ENCODE measurements around the gene MICAL2. TPM values are rescaled to one million over a fixed set of nuclear protein-coding genes. Genes with fewer than 3 reads are reported as not detected.

The MICAL2 gene
- total and polyA plus RNA-seq, 3 donors from 2014 or later = 224 to 461 (median 401) TPM

DNA sequence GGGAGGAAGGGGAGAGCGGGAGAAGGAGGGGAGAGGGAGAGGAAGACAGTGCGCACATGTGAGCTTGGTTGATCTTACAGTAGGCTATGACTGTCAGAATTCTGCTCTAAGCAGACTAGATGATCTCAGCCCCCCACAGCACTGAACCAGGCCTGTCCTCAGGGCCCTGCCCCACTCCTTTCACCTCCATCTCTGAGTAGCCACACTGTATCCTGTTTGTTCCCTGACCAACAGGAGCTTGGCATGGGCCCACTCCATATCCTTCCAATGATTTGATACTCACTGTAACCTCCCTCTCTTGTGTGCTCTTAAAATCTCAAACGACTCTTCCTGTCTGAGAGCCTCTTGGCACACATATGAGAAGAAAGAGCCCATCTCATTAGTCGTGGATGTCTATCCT, 180.9 kb downstream of the MICAL2 start:
- no peak for DNase-seq
- H3K27ac ChIP-seq = no peak overlapping the region
- intact Hi-C loops (cut with DNase I; ENCODE audit: low total_unique reads) = no loop called here
- H3K4me3 ChIP-seq = no peak overlapping the region
- 70 to 74% methylated on average over 4 of the region's 4 CpGs for WGBS, 2 donors
- no peaks in the 10 kb centered on the region for H3K9me3 ChIP-seq
- no peaks in the 10 kb centered on the region for H3K27me3 ChIP-seq
- TF ChIP-seq, protein P1, sequence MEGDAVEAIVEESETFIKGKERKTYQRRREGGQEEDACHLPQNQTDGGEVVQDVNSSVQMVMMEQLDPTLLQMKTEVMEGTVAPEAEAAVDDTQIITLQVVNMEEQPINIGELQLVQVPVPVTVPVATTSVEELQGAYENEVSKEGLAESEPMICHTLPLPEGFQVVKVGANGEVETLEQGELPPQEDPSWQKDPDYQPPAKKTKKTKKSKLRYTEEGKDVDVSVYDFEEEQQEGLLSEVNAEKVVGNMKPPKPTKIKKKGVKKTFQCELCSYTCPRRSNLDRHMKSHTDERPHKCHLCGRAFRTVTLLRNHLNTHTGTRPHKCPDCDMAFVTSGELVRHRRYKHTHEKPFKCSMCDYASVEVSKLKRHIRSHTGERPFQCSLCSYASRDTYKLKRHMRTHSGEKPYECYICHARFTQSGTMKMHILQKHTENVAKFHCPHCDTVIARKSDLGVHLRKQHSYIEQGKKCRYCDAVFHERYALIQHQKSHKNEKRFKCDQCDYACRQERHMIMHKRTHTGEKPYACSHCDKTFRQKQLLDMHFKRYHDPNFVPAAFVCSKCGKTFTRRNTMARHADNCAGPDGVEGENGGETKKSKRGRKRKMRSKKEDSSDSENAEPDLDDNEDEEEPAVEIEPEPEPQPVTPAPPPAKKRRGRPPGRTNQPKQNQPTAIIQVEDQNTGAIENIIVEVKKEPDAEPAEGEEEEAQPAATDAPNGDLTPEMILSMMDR (IDR thresholded peaks at IDR 0.05) = no peak
- no peak for TF ChIP-seq POLR2A (IDR thresholded peaks at IDR 0.05)
- H3K36me3 ChIP-seq (ENCODE audit: low read depth, missing control alignments) = no peaks in the 10 kb centered on the region
- H3K4me1 ChIP-seq = peaks cover 11% of the 10 kb centered on the region

DNA sequence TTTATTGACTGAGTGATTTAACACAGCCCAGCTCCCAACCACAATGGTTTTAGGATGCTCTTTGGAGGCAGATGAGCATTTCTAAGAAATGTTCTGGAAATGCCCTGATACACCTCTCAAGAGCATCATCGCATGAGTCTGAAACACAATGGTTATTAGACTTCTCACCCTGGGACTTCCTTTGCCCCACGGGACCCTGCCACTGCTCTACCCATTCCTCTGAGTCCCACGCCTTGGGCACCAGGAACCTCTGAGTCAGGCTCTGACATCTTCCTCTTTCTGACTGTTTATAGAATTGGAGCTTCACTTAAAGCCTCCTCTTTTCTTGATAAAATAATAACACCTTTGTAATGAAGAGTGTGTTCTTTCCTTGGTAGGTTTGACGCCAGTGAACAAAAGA, 181.4 kb downstream of the MICAL2 start:
- H3K4me3 ChIP-seq = no peak overlapping the region
- H3K27me3 ChIP-seq = no peaks in the 10 kb centered on the region
- TF ChIP-seq, protein P1 (IDR thresholded peaks at IDR 0.05) = no peak
- no peak for TF ChIP-seq POLR2A (IDR thresholded peaks at IDR 0.05)
- 91 to 97% methylated on average over 4 of the region's 4 CpGs for WGBS, 2 donors
- intact Hi-C loops (cut with DNase I; ENCODE audit: low total_unique reads) = no loop called here
- no peak overlapping the region for H3K27ac ChIP-seq
- no peak for DNase-seq
- no peaks in the 10 kb centered on the region for H3K36me3 ChIP-seq (ENCODE audit: low read depth, missing control alignments)
- peaks cover 11% of the 10 kb centered on the region for H3K4me1 ChIP-seq
- no peaks in the 10 kb centered on the region for H3K9me3 ChIP-seq

DNA sequence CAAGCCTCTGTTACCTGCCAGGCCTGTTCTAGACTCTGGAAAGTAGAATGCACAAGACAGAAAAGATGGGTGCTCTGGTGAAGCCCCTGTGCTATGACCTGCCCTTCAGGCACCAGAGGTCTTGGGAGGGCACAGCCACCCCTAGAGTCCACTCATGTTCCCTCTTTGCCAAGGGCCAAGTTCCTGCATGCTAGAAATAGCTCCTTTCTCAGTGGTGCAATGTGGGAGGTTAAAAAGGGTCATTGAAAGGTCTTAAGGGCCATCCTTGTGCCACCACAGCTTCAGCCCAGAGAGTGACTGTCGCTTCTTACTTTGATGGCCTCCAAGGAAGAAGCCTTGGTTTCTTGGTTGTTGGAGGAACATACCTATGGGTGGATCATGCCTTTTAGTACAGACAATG, 182.4 kb downstream of the MICAL2 start:
- no peak overlapping the region for H3K4me3 ChIP-seq
- no peaks in the 10 kb centered on the region for H3K36me3 ChIP-seq (ENCODE audit: low read depth, missing control alignments)
- peaks cover 8% of the 10 kb centered on the region for H3K4me1 ChIP-seq
- no peaks in the 10 kb centered on the region for H3K9me3 ChIP-seq
- intact Hi-C loops (cut with DNase I; ENCODE audit: low total_unique reads) = no loop called here
- WGBS, 2 donors = 100% methylated on average over 1 of the region's 1 CpG
- no peak for DNase-seq
- TF ChIP-seq, protein P1 (IDR thresholded peaks at IDR 0.05) = no peak
- no peak for TF ChIP-seq POLR2A (IDR thresholded peaks at IDR 0.05)
- H3K27ac ChIP-seq = no peak overlapping the region
- no peaks in the 10 kb centered on the region for H3K27me3 ChIP-seq

DNA sequence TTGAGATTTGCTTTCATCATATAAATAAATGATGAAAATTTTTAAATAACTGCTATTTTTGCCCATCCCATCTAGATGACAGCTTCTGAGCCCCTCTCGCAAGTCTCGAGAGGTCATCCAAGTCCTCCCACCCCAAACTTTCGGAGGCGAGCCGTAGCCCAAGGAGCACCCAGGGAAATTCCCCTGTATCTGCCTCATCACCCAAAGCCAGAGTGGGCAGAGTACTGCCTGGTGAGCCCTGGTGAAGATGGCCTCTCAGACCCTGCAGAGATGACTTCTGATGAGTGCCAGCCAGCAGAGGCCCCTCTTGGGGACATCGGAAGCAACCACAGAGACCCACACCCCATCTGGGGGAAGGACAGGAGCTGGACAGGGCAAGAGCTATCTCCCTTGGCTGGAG, 183.1 kb downstream of the MICAL2 start:
- intact Hi-C loops (cut with DNase I; ENCODE audit: low total_unique reads) = no loop called here
- WGBS, 2 donors = 89 to 97% methylated on average over 6 of the region's 6 CpGs
- DNase-seq = no peak
- H3K4me1 ChIP-seq = peaks cover under 1% of the 10 kb centered on the region
- H3K9me3 ChIP-seq = no peaks in the 10 kb centered on the region
- no peak overlapping the region for H3K27ac ChIP-seq
- no peak for TF ChIP-seq POLR2A (IDR thresholded peaks at IDR 0.05)
- TF ChIP-seq, protein P1 (IDR thresholded peaks at IDR 0.05) = no peak
- H3K27me3 ChIP-seq = no peaks in the 10 kb centered on the region
- no peak overlapping the region for H3K4me3 ChIP-seq
- H3K36me3 ChIP-seq (ENCODE audit: low read depth, missing control alignments) = no peaks in the 10 kb centered on the region

DNA sequence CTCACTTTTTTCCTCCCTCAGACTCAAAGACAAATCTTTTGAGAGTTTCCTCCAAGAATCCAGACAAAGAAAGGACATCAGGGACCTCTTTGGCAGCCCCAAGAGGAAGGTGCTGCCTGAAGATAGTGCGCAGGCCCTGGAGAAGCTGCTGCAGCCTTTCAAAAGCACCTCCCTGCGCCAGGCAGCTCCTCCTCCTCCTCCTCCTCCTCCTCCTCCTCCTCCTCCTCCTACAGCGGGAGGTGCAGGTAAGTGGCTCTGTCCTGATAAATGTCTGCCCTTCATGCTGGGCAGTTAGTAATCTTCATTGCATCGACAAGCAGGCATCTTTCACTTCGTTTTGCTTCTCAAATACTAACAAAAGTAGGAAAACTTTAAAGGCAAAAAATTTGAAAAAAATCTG, 184.2 kb downstream of the MICAL2 start:
- intact Hi-C loops (cut with DNase I; ENCODE audit: low total_unique reads) = no loop called here
- TF ChIP-seq, protein P1 (IDR thresholded peaks at IDR 0.05) = no peak
- TF ChIP-seq POLR2A (IDR thresholded peaks at IDR 0.05) = no peak
- DNase-seq = no peak
- WGBS, 2 donors = 63 to 68% methylated on average over 5 of the region's 5 CpGs
- Histone ChIP-seq H3K9me3 (no peaks in the 10 kb centered on the region), H3K27me3 (no peaks in the 10 kb centered on the region), H3K4me1 (no peaks in the 10 kb centered on the region), H3K27ac (no peak overlapping the region), H3K4me3 (no peak overlapping the region), H3K36me3 (ENCODE audit: low read depth, missing control alignments) (no peaks in the 10 kb centered on the region)
